DOHH2 (cell line): ENCODE results near the gene CD74.

Source experiments
- CTCF ChIP-seq: fragments of 200-600 bp; sonication (generic); IDR thresholded peaks from one replicate; pipeline ENCODE4 v1.5.1; 2014; ENCODE audit warnings: antibody characterized with exemption, mild to moderate bottlenecking, low read depth, low read length; ENCODE audit not compliant: poor library complexity, severe bottlenecking
- EZH2phosphoT487 ChIP-seq: fragments of 200-600 bp; sonication (generic); IDR thresholded peaks from 2 replicates; pipeline ENCODE4 v1.6.1; 2017; ENCODE audit warnings: borderline replicate concordance, mild to moderate bottlenecking, antibody characterized with exemption, low read length, moderate library complexity, mixed read lengths

DNA sequence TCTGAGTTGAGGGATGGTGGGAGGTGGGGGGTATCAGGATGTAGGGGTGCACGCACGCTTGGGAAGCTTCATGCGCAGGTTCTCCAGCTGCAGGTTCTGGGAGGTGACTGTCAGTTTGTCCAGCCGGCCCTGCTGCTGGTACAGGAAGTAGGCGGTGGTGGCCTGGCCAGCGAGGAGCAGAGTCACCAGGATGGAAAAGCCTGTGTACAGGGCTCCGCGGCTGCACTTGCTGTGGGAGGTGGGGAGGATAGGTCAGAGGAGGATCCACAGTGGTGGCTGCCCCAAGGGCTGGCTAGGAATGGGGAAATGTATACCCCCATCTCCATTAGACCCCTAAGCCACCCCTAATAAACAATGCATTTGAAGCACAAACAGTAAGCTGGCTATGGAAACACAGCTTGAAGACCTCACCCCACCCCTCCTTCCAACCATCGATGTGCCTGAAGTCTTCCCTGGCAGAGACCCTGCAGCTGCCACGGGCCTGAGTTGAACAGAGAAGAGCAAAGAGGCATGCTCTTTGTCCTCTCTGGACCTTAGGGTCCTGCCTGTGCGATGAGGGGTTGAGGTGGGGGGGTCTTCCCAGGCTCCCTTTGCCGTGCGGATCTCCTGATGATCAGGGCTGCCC lies 5.5 kb downstream of the CD74 start:
- TF ChIP-seq CTCF (no peak), EZH2phosphoT487 (no peak)
